Astrocyte of the cerebellum (primary cell): ENCODE results near the gene MTRR.

Experiments
- DNase-seq: peaks from one replicate; pipeline ENCODE4 v3.0.0-alpha.2; 2011; ENCODE audit warnings: low read depth
- H3K4me3 ChIP-seq: 2 replicates; pipeline ENCODE4 v1.5.1; 2011; ENCODE audit warnings: mild to moderate bottlenecking, low read depth, low read length, moderate library complexity
- CTCF ChIP-seq: IDR thresholded peaks from 2 replicates; pipeline ENCODE4 v1.5.1; 2012; ENCODE audit warnings: low read length, low read depth, moderate library complexity, mild to moderate bottlenecking; ENCODE audit errors: missing control alignments
- in situ Hi-C: cut with HindIII; loops from 2 replicates; pipeline ENCODE4 v1.10.0; 2017; ENCODE audit warnings: low sequenced_read_pairs

Gene MTRR

GRCh38 chr5:7897014-7897600 is 28.2 kb downstream of the MTRR start:
- H3K4me3 ChIP-seq = no peak overlapping the region
- in situ Hi-C loops = no loop called here
- TF ChIP-seq CTCF = peak; percentile 49
- peak; percentile 12 for DNase-seq

- H3K4me3 ChIP-seq = no peak overlapping the region
- in situ Hi-C loops = loop anchor here (25.0 kb wide), 1 partner anchor 1310 kb away; no protein-coding TSS in a partner anchor
- TF ChIP-seq CTCF = no peak
- no peak for DNase-seq
Measured at GRCh38 chr5:7902201-7902600, 33.3 kb downstream of the MTRR start.

- in situ Hi-C loops = loop anchor here (25.0 kb wide), 1 partner anchor 1309 kb away; no protein-coding TSS in a partner anchor
- no peak overlapping the region for H3K4me3 ChIP-seq
- DNase-seq = no peak
- no peak for TF ChIP-seq CTCF
Measured at GRCh38 chr5:7902666-7903625, 34.0 kb downstream of the MTRR start.

- in situ Hi-C loops = loop anchor here (25.0 kb wide), 1 partner anchor 1308 kb away; no protein-coding TSS in a partner anchor
- H3K4me3 ChIP-seq = no peak overlapping the region
- DNase-seq = peak; percentile 23
- no peak for TF ChIP-seq CTCF
Measured at GRCh38 chr5:7904170-7904569, 35.2 kb downstream of the MTRR start.

- in situ Hi-C loops = loop anchor here (25.0 kb wide), 1 partner anchor 1305 kb away; no protein-coding TSS in a partner anchor
- TF ChIP-seq CTCF = no peak
- no peak for DNase-seq
- H3K4me3 ChIP-seq = no peak overlapping the region
Measured at GRCh38 chr5:7907612-7908011, 38.7 kb downstream of the MTRR start.

GRCh38 chr5:7908317-7908716 is 39.4 kb downstream of the MTRR start:
- in situ Hi-C loops = loop anchor here (25.0 kb wide), 1 partner anchor 1304 kb away; no protein-coding TSS in a partner anchor
- no peak for TF ChIP-seq CTCF
- H3K4me3 ChIP-seq = no peak overlapping the region
- DNase-seq = no peak
